ENCODE data around the gene THYN1.

DNA sequence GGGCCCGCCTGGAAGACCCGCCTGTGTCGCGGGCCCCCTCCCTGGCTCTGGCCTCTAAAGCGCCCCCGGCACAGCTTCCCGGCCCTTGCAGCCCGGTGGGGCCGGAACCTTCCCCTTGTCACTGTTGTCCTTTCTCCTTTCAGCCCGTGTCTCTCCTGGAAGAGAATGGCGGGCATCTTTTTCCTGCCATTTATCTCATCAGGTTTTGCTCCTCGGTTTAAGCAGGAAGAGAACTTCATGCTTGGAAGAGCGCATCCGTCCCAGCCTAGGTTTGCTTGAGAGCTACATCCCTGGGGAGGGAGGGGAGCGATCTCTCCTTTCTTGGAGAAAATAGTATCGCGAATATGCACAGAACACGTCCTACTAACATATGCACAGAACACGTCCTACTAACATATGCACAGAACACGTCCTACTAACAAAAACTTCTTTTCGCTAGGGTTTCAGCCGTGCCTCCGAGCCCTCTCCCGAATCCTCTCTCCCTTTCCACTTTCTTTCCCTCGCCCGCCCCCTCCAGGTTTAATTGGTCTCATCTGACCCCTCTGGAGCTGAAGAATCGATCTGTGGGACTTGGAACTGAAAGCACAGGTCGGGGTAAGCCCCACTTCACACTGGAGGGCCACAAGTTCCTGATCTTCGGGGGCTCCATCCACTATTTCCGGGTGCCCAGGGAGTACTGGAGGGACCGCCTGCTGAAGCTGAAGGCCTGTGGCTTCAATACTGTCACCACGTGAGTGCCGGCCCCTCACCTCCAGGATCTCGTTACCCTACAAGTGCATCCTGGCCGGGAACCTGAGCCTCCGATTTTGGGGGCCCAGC, 24.2 kb upstream of the THYN1 start:
- TF ChIP-seq, protein P1, sequence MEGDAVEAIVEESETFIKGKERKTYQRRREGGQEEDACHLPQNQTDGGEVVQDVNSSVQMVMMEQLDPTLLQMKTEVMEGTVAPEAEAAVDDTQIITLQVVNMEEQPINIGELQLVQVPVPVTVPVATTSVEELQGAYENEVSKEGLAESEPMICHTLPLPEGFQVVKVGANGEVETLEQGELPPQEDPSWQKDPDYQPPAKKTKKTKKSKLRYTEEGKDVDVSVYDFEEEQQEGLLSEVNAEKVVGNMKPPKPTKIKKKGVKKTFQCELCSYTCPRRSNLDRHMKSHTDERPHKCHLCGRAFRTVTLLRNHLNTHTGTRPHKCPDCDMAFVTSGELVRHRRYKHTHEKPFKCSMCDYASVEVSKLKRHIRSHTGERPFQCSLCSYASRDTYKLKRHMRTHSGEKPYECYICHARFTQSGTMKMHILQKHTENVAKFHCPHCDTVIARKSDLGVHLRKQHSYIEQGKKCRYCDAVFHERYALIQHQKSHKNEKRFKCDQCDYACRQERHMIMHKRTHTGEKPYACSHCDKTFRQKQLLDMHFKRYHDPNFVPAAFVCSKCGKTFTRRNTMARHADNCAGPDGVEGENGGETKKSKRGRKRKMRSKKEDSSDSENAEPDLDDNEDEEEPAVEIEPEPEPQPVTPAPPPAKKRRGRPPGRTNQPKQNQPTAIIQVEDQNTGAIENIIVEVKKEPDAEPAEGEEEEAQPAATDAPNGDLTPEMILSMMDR (IDR thresholded peaks at IDR 0.05), result no peak
- no peak for TF ChIP-seq POLR2A (IDR thresholded peaks at IDR 0.05)

Data from Peyer's patch (tissue), 4 donors.